ENCODE measurements around the gene RBM6.
A peak's percentile ranks its signal among the peaks of the same experiment; 100 is the strongest.

- TF ChIP-seq POLR2AphosphoS5 (IDR thresholded peaks at IDR 0.05) (peak; percentile 47 to 78 (median 65)), CTCF (IDR thresholded peaks at IDR 0.05 in 8 of 11, conservative IDR thresholded peaks at IDR 0.05 in 3 of 11) (peak in 1 of 11 experiments; percentile 15), POLR2A (IDR thresholded peaks at IDR 0.05) (no peak)
Measured at GRCh38 chr3:49903451-49904424, 36.2 kb upstream of the RBM6 start, which contains the start of gene MST1R.
